Vagina (tissue), 2 donors: ENCODE data around the gene EYS. TPM values are rescaled to one million over a fixed set of nuclear protein-coding genes. Genes with fewer than 3 reads are reported as not detected.

Source experiments
- DNase-seq, 2 donors: peaks; one replicate each; pipeline ENCODE4 v3.0.0-alpha.2; 2017; ENCODE audit errors: extremely low spot score in 2 of 2
- H3K27ac ChIP-seq: fragments of 200-600 bp; sonication (generic); one replicate; pipeline ENCODE4 v1.5.1; 2019
- H3K27me3 ChIP-seq: fragments of 200-600 bp; sonication (generic); one replicate; pipeline ENCODE4 v1.5.1; 2019
- H3K36me3 ChIP-seq, 2 donors: fragments of 200-600 bp; sonication (generic); one replicate each; pipeline ENCODE4 v1.5.1; 2017 to 2019
- H3K4me1 ChIP-seq: fragments of 200-600 bp; sonication (generic); one replicate; pipeline ENCODE4 v1.5.1; 2019
- H3K4me3 ChIP-seq, 2 donors: fragments of 200-600 bp; sonication (generic); 1 replicate in 1 of 2; 2 replicates in 1 of 2; pipeline ENCODE4 v1.5.1; 2016 to 2019
- H3K9me3 ChIP-seq: fragments of 200-600 bp; sonication (generic); one replicate; pipeline ENCODE4 v1.5.1; 2019
- CTCF ChIP-seq, 3 experiments: fragments of 450-650 bp in 2 of 3; fragments of 200-600 bp in 1 of 3; sonication (generic) in 1 of 3; IDR thresholded peaks; one replicate each; pipeline ENCODE4 v1.5.1; 2017 to 2019; ENCODE audit warnings: antibody characterized with exemption in 3 of 3, mild to moderate bottlenecking in 2 of 3, moderate library complexity in 2 of 3
- POLR2A ChIP-seq, 2 donors: fragments of 450-650 bp; IDR thresholded peaks; one replicate each; pipeline ENCODE4 v1.6.1; 2017; ENCODE audit warnings: antibody characterized with exemption in 2 of 2, mild to moderate bottlenecking in 2 of 2, moderate library complexity in 2 of 2
- POLR2AphosphoS5 ChIP-seq, 2 donors: sonication (generic); formaldehyde crosslinking; IDR thresholded peaks; one replicate each; pipeline ENCODE4 v1.9.0; 2017; ENCODE audit warnings: antibody characterized with exemption in 2 of 2, mild to moderate bottlenecking in 2 of 2, low read depth in 1 of 2; ENCODE audit not compliant: insufficient read depth in 1 of 2
- intact Hi-C: fragments of 100-400 bp; cut with DNase I; formaldehyde crosslinking; loops from one replicate; pipeline ENCODE4 v1.15.1; 2023
- total RNA-seq: library from RNA; depleted of rRNA; stranded (reverse); fragments of >200 nt; gene quantifications from one replicate; pipeline ENCODE4 v1.2.3, GENCODE V29; 2016

Gene EYS
- total RNA-seq, 1 donor from 2014 or later: not detected

- no peak for TF ChIP-seq POLR2A (IDR thresholded peaks at IDR 0.05)
- no peak for TF ChIP-seq POLR2AphosphoS5 (IDR thresholded peaks at IDR 0.05; ENCODE audit: insufficient read depth in 1 of 2, low read depth in 1 of 2)
- intact Hi-C loops: no loop called here
- no peak overlapping the region for H3K27ac ChIP-seq
Observed at GRCh38 chr6:64679416-64679815, 1027.6 kb downstream of the EYS start.

GRCh38 chr6:64672651-64673050, 1034.4 kb downstream of the EYS start:
- Histone ChIP-seq H3K27ac (no peak overlapping the region), H3K36me3 (no peaks in the 10 kb centered on the region), H3K4me3 (no peak overlapping the region), H3K4me1 (no peaks in the 10 kb centered on the region), H3K27me3 (no peaks in the 10 kb centered on the region), H3K9me3 (no peaks in the 10 kb centered on the region)
- DNase-seq: no peak
- TF ChIP-seq POLR2AphosphoS5 (IDR thresholded peaks at IDR 0.05; ENCODE audit: insufficient read depth in 1 of 2, low read depth in 1 of 2) (no peak), CTCF (IDR thresholded peaks at IDR 0.05) (no peak), POLR2A (IDR thresholded peaks at IDR 0.05) (no peak)
- intact Hi-C loops: no loop called here

More at GRCh38 chr6:64679416-64679815, 1027.6 kb downstream of the EYS start:
- no peak for DNase-seq
- Histone ChIP-seq H3K27me3 (no peaks in the 10 kb centered on the region), H3K4me1 (no peaks in the 10 kb centered on the region), H3K36me3 (no peaks in the 10 kb centered on the region), H3K9me3 (no peaks in the 10 kb centered on the region), H3K4me3 (no peak overlapping the region)

GRCh38 chr6:64672131-64672530, 1034.9 kb downstream of the EYS start:
- H3K36me3 ChIP-seq: no peaks in the 10 kb centered on the region
- no peak overlapping the region for H3K4me3 ChIP-seq
- intact Hi-C loops: no loop called here
- no peaks in the 10 kb centered on the region for H3K27me3 ChIP-seq
- no peak overlapping the region for H3K27ac ChIP-seq
- H3K4me1 ChIP-seq: no peaks in the 10 kb centered on the region
- TF ChIP-seq POLR2AphosphoS5 (IDR thresholded peaks at IDR 0.05; ENCODE audit: insufficient read depth in 1 of 2, low read depth in 1 of 2): no peak
- TF ChIP-seq POLR2A (IDR thresholded peaks at IDR 0.05): no peak
- TF ChIP-seq CTCF (IDR thresholded peaks at IDR 0.05): no peak
- DNase-seq: no peak
- no peaks in the 10 kb centered on the region for H3K9me3 ChIP-seq

- H3K27ac ChIP-seq: no peak overlapping the region
- no peaks in the 10 kb centered on the region for H3K9me3 ChIP-seq
- DNase-seq: no peak
- H3K36me3 ChIP-seq: no peaks in the 10 kb centered on the region
- H3K4me1 ChIP-seq: no peaks in the 10 kb centered on the region
- no peak for TF ChIP-seq POLR2AphosphoS5 (IDR thresholded peaks at IDR 0.05; ENCODE audit: insufficient read depth in 1 of 2, low read depth in 1 of 2)
- H3K27me3 ChIP-seq: no peaks in the 10 kb centered on the region
- intact Hi-C loops: no loop called here
- H3K4me3 ChIP-seq: no peak overlapping the region
Observed at GRCh38 chr6:64665137-64665536, 1041.9 kb downstream of the EYS start.

- H3K9me3 ChIP-seq: no peaks in the 10 kb centered on the region
- H3K36me3 ChIP-seq: no peaks in the 10 kb centered on the region
- H3K27me3 ChIP-seq: no peaks in the 10 kb centered on the region
- intact Hi-C loops: no loop called here
- H3K27ac ChIP-seq: no peak overlapping the region
- H3K4me1 ChIP-seq: no peaks in the 10 kb centered on the region
- no peak overlapping the region for H3K4me3 ChIP-seq
- TF ChIP-seq POLR2A (IDR thresholded peaks at IDR 0.05): no peak
- no peak for TF ChIP-seq CTCF (IDR thresholded peaks at IDR 0.05)
- TF ChIP-seq POLR2AphosphoS5 (IDR thresholded peaks at IDR 0.05; ENCODE audit: insufficient read depth in 1 of 2, low read depth in 1 of 2): no peak
- DNase-seq: no peak
Observed at GRCh38 chr6:64664480-64664879, 1042.5 kb downstream of the EYS start.

GRCh38 chr6:64644024-64644423, 1063.0 kb downstream of the EYS start:
- Histone ChIP-seq H3K27ac (no peak overlapping the region), H3K9me3 (no peaks in the 10 kb centered on the region), H3K4me3 (no peak overlapping the region), H3K27me3 (no peaks in the 10 kb centered on the region), H3K36me3 (no peaks in the 10 kb centered on the region), H3K4me1 (no peaks in the 10 kb centered on the region)
- TF ChIP-seq CTCF (IDR thresholded peaks at IDR 0.05): no peak
- no peak for TF ChIP-seq POLR2AphosphoS5 (IDR thresholded peaks at IDR 0.05; ENCODE audit: insufficient read depth in 1 of 2, low read depth in 1 of 2)
- no peak for TF ChIP-seq POLR2A (IDR thresholded peaks at IDR 0.05)
- DNase-seq: no peak
- intact Hi-C loops: no loop called here
